HG03025 (cell line): ENCODE data around the gene NUDT8.
"Not testable (repeated sequence)": the region's sequence is repeated elsewhere in the genome, so short reads cannot be mapped to it uniquely, and the experiment has no call there.

ENCODE experiments used
- ATAC-seq: cut with Tn5 transposase; IDR thresholded peaks from one replicate; pipeline ENCODE4 v1.9.1; 2021; ENCODE audit warnings: mild to moderate bottlenecking, moderate library complexity; ENCODE audit not compliant: unreplicated experiment, low FRiP score

NUDT8 gene

DNA sequence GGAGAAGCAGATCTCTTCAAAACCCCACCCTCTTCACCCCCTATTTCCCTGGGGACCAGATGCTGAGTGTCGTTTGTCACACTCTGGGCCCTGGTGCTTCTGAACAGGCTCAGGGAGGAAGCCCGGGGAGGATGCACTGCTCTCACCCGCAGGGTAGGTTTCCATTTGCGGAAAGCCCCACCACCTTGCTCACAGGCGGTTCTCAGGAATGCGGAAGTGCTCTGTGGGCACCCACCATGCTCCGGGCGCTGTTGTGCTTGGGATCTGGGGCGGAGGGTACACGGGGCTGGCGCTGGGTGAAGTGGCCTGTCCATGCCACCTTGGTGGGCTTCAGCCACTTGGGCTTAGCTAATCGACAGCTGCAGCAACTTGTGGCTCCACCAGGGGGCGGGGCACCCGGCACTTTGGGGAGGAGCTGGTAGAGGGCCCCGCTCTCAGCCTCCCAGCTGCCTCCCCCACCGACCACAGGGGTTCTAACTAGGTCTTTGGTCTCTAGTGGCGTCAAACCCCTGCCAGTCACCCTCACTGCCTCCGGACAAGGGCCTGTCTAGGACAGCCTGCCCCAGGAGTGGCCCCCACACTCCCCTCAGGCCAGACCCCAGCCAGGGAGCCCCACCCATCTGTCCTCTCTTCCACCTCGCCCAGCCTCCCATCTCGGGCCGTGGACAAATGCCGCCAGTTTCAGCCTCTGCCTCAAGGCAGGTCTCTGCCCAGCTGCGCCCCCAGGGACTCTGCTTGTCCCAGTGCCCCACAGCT, 15.6 kb downstream of the NUDT8 start:
- peak; percentile 53 for ATAC-seq

- no peak for ATAC-seq
Measured at GRCh38 chr11:67613313-67613959, 16.3 kb downstream of the NUDT8 start.

- no peak for ATAC-seq
Measured at GRCh38 chr11:67612751-67613150, 17.0 kb downstream of the NUDT8 start.

- ATAC-seq, result no peak
Measured at GRCh38 chr11:67611704-67612587, 17.8 kb downstream of the NUDT8 start.

GRCh38 chr11:67611165-67611564, 18.6 kb downstream of the NUDT8 start:
- ATAC-seq, result no peak

DNA sequence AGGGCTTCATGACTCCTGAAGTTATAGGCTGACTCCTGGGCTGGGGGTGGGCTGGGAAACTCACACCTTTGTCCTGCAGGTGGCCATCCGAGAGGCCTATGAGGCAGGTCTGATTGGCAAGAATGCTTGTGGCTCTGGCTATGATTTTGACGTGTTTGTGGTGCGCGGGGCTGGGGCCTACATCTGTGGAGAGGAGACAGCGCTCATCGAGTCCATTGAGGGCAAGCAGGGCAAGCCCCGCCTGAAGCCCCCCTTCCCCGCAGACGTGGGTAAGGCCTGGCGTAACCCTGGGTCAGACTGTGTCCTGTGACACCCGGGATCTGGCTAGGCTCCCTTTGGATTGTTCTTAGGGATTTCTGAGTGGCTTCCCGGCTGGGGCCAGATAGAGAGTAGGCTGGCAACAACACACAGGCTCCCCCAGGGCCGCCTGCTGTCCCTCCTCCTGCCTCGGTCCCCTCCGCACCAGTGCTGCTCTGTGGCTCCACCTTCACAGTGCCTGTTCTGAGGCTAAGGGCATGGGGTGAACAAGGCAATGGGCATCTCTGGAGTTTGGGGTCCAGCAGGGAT, 19.4 kb downstream of the NUDT8 start:
- ATAC-seq, result no peak

GRCh38 chr11:67609316-67609715, 20.4 kb downstream of the NUDT8 start:
- no peak for ATAC-seq

GRCh38 chr11:67608486-67608885, 21.3 kb downstream of the NUDT8 start:
- no peak for ATAC-seq

GRCh38 chr11:67607507-67607906, 22.2 kb downstream of the NUDT8 start:
- no peak for ATAC-seq

DNA sequence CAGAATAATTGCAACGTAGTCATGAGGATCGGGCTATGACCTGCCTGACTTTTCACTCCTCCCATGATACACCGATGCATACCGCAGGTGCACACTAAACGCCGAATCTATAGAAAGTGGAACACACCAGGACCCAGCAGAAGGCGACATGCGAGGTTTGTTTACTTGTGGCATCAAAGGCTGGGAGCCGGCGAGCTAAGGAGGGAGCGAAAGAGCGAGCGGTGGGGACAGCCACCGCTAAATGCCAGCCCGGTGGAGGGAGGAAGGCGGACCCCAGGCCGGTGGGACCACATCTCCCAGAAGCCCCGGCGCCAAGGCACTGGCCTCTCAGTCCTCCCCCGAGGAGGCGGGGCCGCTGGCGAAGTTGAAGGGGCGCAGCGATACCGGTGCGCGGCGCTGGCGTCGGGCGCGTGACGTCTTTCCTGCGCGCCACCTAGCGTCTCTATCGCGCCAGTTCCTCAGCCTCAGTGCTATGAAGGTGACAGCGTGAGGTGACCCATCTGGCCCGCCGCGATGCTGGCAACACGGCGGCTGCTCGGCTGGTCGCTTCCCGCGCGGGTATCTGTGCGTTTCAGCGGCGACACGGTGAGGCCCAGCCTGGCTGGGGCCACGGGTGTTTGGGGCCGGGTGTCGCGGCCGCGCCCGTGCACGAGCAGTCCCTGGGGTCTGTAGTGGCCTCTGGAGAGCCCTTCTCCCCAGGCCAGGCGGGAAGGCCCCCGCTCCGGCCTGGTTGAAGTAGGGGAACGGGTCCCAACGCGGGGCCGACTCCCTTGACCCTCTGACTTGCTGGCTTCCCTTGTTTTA, 23.0 kb downstream of the NUDT8 start, which contains the start of gene NDUFV1:
TSS of gene NDUFV1 (plus strand) at position 445 of the 804 bp plus-strand sequence. CDS start at position 514, 69 bp downstream.
- peak; percentile 83 for ATAC-seq

DNA sequence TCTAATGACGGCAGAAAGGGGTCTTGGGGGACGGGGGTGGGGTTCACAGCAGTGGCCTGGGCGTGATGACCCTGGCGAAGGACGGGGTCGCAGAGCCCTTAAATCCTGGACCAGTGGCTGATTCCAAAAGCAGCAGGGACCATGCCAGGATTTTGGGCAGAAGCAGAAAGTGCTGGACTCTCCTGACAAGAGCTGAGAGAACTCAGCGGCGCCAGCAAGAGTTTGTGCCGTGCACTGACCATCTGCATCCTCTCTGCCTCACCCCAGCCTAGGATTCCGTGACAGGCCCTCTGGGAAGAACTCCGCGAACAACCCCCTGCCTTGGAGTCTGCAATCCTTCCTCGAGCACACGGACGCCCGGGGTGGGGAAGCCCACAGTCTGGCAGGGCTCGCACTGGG, 23.6 kb downstream of the NUDT8 start:
- ATAC-seq, result no peak

DNA sequence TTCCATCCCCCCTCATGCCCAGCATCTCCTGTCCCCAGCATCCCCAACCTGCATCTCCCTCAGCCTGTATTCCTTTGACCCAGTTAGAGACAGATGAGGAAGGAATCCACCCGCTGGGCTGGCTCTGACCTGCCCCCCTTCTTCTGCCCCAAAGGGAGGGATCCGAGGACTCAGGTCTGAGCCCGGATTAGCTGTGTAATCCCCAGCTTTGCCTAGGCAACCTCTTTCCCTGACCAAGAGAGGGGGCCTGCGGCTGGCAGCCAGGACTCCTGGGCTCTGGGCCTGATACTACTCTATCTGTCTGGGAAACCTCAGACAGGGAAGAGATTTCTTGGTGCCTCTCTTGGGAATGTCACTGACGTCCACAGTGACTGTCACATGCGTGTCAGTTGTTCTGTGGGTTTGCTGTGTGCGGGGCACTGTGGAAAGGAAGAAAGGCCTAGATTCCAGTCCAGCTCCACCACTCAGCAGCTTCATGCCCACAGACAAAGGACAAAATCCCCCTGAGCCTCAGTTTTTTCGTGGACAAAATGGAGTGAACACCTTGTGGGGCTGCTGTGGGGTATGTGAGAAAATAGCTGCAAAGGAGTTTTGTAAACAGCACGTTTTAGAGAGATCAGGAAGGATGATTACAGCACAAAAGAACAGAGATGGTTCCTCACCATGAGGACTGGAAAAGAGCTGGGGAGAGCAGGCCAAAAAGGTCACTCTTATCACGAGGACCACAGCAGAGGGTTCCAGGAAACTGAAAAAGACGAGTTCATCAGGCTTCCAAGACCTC, 24.3 kb downstream of the NUDT8 start:
- ATAC-seq, result no peak

GRCh38 chr11:67604815-67605214, 24.9 kb downstream of the NUDT8 start:
- no peak for ATAC-seq

DNA sequence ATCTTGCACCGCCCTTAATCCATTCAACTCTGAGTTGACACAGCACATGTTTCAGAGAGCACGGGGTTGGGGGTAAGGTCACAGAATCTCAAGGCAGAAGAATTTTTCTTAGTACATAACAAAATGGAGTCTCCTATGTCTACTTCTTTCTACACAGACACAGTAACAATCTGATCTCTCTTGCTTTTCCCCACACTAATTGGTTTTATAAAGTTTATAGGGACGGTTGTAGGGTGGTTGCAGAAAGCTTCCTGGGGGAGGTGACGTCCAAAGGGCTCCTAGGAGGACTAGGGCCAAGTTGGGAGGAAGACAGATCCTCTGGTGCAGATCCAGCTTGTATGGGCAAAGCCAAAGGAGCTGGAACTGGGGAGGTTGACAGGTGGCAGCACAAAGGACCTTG, 25.6 kb downstream of the NUDT8 start:
- not testable (repeated sequence) for ATAC-seq

GRCh38 chr11:67601098-67601497, 28.6 kb downstream of the NUDT8 start:
- ATAC-seq, result no peak

DNA sequence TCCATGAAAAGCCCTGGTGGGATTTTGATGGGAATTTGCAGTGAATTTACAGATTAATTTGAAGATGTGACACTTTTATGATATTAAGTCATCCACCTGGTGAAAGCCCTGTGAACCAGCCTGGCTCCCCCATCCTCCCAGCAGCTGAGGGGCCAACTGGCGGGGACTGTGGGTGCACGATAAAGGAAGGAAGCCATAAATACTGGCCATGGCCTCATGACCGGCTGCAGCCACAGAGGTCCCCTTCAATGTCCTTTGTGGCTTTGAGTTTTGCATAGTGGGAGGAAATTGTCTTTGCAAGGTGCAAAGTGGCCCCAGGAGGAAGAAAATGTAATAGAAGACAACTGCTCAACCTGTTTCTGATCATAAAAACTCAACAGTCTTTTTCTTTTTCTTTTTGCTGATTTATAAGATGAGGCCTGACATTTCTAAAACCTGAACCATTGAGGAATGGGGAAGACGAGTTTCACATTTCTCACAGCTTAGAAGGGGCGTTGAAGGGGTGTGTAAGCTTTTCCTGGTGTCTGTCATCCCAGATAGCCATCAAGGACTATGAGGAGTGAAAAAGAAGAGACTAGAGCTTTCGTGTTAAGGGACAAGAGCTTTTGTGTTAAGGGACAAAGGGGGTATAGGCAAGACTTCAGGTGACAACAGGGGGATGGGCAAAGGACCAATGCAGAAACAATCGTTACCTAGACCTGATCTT, 29.3 kb downstream of the NUDT8 start:
- no peak for ATAC-seq

DNA sequence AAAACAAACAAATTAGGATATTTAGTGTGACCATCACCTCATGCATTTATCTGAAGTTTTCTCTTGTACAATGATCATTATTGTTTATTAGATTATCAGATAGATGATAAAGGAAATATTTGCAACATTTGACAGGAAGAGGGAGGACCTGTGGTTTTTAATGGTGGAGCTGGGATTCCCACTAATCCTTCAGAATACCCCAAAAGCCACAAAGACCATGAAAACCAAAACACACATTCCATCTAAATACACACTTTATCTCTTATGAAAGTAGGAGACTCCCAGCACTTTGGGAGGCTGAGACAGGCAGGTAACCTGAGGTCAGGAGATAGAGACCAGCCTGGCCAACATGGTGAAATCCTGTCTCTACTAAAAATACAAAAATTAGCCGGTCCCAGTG, 30.6 kb downstream of the NUDT8 start:
- ATAC-seq, result no peak

- not testable (repeated sequence) for ATAC-seq
Measured at GRCh38 chr11:67597963-67598362, 31.8 kb downstream of the NUDT8 start.

- ATAC-seq, result not testable (repeated sequence)
Measured at GRCh38 chr11:67597458-67597857, 32.3 kb downstream of the NUDT8 start.
